ENCODE data around the gene ZNF232. TPM values are rescaled to one million over a fixed set of nuclear protein-coding genes. Genes with fewer than 3 reads are reported as not detected.

The ZNF232 gene
- total and polyA plus RNA-seq, 2 of the 13 experiments (the other 11 are each of a cell fraction or from before 2014, with no cell fraction given): 7.8 to 28.7 TPM

GRCh38 chr17:5111402-5112204 lies at the start of gene ZNF232 (continued):
- TF ChIP-seq THAP7 (CRISPR knock-in tag; IDR thresholded peaks at IDR 0.05) (peak; percentile 78; the same call in 1 of the 2 replicates), ZNF44 (CRISPR knock-in tag; IDR thresholded peaks at IDR 0.05) (peak; percentile 92), YEATS4 (CRISPR knock-in tag; IDR thresholded peaks at IDR 0.05; ENCODE audit: borderline replicate concordance) (peak; percentile 95), HOXA7 (CRISPR knock-in tag; IDR thresholded peaks at IDR 0.05) (no peak), ZNF776 (CRISPR knock-in tag; IDR thresholded peaks at IDR 0.05) (peak; percentile 76; the same call in 1 of the 2 replicates), TFDP1 (CRISPR knock-in tag; IDR thresholded peaks at IDR 0.05; ENCODE audit: borderline replicate concordance) (peak; percentile 86; the same call in 1 of the 2 replicates), ARNTL (CRISPR knock-in tag; IDR thresholded peaks at IDR 0.05) (no peak; the same call in 1 of the 2 replicates), TFE3 (CRISPR knock-in tag; IDR thresholded peaks at IDR 0.05) (peak; percentile 80; the same call in 1 of the 2 replicates), ZNF720 (CRISPR knock-in tag; IDR thresholded peaks at IDR 0.05) (no peak), FOXA1 (IDR thresholded peaks at IDR 0.05) (no peak), FOXA1 (CRISPR knock-in tag; IDR thresholded peaks at IDR 0.05) (0 out of 2 replicates have a peak, but pooled peaks have one; percentile 14), ZZZ3 (CRISPR knock-in tag; IDR thresholded peaks at IDR 0.05; ENCODE audit: borderline replicate concordance) (no peak), ZFAT (CRISPR knock-in tag; conservative IDR thresholded peaks at IDR 0.05) (no peak), ZNF550 (CRISPR knock-in tag; IDR thresholded peaks at IDR 0.05; ENCODE audit: borderline replicate concordance) (peak; percentile 60; the same call in 1 of the 2 replicates), USF2 (IDR thresholded peaks at IDR 0.05; ENCODE audit: low read depth, low read length) (no peak), USF2 (CRISPR knock-in tag; IDR thresholded peaks at IDR 0.05; ENCODE audit: borderline replicate concordance) (peak; percentile 77), ZNF510 (CRISPR knock-in tag; IDR thresholded peaks at IDR 0.05; ENCODE audit: low read depth) (no peak), ZNF674 (CRISPR knock-in tag; IDR thresholded peaks at IDR 0.05; ENCODE audit: low read depth) (no peak)
- TF ChIP-seq, protein P1, sequence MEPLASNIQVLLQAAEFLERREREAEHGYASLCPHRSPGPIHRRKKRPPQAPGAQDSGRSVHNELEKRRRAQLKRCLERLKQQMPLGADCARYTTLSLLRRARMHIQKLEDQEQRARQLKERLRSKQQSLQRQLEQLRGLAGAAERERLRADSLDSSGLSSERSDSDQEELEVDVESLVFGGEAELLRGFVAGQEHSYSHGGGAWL (CRISPR knock-in tag; IDR thresholded peaks at IDR 0.05): peak; percentile 80; the same call in 1 of the 2 replicates
- TF ChIP-seq, protein P2, sequence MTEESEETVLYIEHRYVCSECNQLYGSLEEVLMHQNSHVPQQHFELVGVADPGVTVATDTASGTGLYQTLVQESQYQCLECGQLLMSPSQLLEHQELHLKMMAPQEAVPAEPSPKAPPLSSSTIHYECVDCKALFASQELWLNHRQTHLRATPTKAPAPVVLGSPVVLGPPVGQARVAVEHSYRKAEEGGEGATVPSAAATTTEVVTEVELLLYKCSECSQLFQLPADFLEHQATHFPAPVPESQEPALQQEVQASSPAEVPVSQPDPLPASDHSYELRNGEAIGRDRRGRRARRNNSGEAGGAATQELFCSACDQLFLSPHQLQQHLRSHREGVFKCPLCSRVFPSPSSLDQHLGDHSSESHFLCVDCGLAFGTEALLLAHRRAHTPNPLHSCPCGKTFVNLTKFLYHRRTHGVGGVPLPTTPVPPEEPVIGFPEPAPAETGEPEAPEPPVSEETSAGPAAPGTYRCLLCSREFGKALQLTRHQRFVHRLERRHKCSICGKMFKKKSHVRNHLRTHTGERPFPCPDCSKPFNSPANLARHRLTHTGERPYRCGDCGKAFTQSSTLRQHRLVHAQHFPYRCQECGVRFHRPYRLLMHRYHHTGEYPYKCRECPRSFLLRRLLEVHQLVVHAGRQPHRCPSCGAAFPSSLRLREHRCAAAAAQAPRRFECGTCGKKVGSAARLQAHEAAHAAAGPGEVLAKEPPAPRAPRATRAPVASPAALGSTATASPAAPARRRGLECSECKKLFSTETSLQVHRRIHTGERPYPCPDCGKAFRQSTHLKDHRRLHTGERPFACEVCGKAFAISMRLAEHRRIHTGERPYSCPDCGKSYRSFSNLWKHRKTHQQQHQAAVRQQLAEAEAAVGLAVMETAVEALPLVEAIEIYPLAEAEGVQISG (CRISPR knock-in tag; IDR thresholded peaks at IDR 0.05): peak; percentile 96
